DMS 273 treated with DMSO at 0.1 percent for 48 hours (cell line): ENCODE data around the gene FAM124A.
"Not testable (repeated sequence)": the region's sequence is repeated elsewhere in the genome, so short reads cannot be mapped to it uniquely, and the experiment has no call there.

Source experiments
- DNase-seq: peaks from one replicate; lab custom pipeline; 2025; lab: John Stamatoyannopoulos, UW

The FAM124A gene

DNA sequence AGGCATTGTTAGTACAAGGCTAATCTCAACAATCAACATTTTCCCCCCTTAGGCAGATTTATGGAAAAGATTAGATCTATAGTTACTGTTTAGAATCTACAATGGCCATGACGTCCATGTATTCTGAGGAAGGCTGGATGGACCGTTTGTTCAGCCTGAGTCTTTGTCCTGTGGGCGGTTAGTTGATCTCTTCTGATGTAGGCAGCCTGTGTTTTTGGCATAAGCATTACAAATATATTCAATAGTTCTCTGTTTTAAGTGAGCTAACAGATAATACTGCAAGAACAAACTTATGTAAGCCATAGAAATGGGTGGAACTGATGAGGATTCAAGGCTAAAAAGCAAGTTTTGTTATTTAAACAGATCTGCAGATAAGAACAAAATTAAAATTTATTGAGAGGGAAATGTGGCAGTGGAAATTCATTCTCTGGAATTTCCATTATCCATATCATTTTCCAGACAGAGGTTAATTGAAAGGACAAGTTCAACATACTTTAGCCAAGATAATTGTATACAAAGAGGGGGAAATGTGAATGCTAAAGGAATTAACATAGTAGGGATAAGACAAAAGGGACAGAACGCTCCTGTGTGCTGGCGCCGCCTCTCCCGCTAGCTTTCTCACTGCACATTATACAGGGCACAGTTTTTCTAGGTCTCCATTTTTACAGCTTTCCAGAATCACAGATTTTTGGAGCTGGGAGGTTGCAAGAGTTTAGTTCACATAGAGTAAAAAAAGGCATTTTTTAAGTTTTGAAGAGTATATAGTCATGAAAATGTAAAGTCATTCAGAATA is 48.6 kb downstream of the FAM124A start:
- no peak for DNase-seq

DNA sequence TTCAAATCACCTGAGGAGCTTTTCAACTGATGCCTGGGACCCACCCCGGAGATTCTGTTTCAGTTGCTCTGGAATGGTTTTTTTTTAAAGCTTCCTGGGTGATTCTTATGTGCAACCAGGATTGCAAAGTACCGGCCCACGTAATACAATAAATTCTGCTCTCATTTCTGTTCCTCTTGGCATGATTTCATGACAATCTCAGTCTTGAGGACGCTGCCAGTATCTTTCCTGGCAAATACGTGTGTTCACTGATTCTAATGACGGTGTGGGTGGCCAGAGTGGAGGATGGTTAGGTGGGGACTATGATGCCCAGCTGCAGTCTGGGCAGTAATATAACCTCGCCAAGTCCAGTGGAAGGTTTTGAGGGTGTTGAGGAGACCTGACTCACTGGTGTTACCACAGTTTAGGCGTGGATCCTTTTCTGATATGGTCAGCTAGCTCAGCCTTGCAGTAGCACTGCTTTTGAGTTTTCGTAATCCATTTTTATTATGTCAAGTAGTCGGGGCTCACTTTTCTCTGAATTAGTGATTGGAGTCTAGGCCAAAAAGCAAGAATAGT is 49.4 kb downstream of the FAM124A start:
- no peak for DNase-seq

DNA sequence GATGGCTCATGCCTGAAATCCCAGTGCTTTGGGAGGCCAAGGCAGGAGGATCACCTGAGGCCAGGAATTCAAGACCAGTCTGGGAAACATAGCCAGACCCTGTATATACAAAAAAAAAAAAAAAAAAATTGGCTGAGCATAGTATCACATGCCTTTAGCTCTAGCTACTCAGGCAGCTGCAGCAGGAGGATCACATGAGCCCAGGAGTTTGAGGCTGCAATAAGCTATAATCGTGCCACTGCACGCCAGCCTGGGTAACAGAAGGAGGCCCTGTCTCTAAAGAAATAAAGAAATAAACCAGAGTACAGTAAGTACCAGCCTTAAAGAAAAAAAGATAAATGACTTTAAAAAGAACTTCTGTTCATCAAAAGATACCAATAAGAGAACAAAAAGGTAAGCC is 52.9 kb downstream of the FAM124A start:
- no peak for DNase-seq

DNA sequence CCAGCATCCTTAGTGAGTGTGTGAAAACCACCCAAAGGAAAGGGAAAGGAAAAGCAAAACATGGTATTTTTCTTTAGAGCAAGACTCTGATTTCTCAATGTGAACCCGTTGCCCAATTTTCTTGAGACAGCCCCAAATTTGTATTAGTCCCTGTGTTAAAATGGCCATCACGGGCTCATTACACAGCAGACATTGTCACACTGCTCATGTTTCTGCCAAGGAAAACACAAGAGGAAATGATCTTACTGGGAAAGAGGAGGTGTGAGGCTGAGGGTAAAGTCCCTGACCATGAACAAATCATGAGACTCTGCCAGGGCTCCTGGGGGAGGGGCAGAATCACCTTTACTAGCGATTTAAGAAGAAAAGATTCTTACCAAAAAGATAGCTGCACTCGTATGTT is 54.4 kb downstream of the FAM124A start:
- no peak for DNase-seq

DNA sequence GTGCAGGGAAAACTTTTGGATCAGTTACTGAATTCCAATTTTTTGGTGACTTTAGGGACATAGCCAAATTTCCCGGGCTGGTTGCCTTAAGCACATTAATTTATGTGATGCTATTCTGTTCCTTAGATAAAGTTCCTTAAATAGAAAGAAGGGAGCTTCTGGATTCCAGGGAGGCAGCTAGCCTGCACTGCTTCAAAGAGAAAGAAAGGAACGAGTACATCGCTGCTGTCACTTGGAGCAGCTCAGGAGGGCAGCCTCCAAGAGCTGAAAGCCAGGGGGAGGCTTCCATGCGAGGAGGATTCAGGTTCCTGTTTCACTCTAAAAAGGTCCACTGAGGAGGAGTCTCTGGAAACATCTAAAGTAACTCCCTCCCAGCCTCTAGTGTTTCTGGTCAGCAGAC is 55.7 kb downstream of the FAM124A start:
- DNase-seq, result no peak

DNA sequence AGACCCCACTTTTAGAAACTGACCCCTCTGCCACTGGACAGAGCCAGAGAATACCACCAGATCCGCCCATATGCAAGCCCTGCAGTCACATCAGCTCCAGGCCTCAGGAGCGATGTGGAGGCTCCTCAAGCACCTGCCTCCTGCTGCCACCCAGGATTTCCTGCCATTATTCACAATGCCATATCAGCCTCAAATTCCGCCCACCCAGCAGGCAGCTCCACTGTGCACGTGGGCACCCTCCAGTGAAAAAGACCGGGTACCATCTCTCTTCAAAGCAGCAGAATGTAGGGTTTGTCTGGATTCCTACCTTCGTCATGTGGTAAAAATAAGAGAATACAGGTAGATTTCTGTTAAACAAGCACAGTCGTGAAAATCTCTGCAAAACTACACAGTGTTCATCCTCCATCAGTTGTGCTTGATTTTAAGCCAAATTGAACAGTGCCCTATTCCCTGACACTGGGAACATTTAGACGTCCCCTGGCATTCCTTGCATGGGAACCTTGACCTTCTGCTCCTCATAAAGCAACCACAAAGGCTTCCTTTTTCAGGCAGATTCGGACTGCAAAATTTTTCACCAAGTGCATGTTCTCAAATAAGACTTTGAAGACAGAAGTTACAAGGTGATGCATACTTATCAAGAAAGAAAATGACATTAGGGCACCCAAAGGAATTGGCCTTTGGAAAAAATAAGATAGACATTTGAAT is 56.4 kb downstream of the FAM124A start:
- no peak for DNase-seq

DNA sequence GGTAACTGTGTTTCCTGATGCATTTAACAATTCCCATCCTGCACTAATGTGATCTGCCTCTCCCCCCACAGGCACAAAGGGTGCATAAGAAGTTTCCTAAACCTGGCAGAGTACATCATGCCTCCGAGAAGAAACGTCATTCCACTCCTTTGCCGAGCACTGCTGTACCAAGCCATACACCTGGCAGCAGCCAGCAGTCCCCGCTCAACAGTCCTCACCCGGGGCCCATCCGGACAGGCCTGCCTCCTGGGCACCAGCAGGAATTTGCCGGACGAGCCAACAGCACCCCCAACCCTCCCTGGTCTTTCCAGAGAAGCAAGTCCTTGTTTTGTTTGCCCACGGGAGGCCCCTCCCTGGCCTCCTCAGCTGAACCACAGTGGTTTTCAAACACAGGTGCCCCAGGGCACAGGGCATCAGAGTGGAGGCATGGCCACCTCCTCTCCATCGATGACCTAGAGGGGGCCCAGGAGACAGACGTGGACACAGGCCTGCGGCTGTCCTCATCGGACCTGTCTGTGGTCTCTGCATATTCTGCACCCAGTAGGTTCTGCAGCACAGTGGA is 58.3 kb downstream of the FAM124A start:
- DNase-seq, result no peak

GRCh38 chr13:51282322-51282721 is 60.1 kb downstream of the FAM124A start:
- no peak for DNase-seq

DNA sequence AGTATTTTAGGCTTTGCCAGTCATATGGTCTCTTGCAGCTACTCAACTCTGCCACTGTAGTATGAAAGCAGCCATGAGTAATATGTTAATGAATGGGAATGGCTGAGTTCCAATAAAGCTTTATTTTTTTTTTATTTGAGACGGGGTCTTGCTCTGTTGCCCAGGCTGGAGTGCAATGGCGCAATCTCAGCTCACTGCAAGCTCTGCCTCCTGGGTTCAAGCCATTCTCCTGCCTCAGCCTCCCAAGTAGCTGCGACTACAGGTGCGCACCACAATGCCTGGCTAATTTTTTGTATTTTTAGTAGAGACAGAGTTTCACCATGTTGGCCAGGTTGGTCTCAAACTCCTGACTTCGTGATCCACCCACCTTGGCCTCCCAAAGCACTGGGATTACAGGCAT is 60.7 kb downstream of the FAM124A start:
- not testable (repeated sequence) for DNase-seq

DNA sequence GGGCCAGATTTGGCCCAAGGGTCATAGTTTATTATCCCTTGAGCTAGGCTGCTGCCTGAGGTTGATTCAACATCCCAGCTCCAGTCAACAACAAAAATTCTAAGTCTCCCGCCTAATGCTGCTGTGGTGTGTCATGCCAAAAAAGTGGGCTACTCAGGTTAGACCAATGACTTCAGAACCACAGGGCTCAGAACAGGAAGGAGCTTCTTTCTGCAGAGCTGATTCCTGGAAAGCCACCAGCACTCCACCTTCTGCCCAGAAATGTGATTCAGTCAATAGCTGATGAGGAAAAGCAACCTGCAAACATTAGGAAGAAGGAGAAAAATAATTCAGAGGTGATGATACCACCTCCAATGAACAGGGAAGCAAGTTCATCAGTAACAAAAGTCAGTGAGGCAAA is 61.2 kb downstream of the FAM124A start:
- DNase-seq, result no peak

DNA sequence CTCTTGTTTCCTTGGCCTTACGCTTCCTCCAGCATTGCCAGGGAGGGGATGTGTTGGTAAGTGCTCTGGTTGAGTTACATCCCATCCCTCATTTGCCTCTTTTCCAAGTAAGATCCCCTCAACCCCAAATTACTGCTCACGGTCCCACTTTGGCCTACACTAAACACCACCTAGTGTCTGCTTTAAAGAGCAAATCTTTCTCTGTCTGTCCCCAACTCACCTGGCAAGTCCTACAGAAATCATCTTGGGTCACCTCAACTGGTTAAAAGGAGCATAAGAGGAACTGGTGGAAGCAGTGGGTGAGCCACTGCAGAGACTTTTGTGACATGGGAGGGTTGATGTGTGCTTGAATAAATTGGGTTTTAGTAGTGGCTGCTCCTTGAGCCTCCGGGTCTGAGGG is 62.1 kb downstream of the FAM124A start:
- DNase-seq, result no peak

DNA sequence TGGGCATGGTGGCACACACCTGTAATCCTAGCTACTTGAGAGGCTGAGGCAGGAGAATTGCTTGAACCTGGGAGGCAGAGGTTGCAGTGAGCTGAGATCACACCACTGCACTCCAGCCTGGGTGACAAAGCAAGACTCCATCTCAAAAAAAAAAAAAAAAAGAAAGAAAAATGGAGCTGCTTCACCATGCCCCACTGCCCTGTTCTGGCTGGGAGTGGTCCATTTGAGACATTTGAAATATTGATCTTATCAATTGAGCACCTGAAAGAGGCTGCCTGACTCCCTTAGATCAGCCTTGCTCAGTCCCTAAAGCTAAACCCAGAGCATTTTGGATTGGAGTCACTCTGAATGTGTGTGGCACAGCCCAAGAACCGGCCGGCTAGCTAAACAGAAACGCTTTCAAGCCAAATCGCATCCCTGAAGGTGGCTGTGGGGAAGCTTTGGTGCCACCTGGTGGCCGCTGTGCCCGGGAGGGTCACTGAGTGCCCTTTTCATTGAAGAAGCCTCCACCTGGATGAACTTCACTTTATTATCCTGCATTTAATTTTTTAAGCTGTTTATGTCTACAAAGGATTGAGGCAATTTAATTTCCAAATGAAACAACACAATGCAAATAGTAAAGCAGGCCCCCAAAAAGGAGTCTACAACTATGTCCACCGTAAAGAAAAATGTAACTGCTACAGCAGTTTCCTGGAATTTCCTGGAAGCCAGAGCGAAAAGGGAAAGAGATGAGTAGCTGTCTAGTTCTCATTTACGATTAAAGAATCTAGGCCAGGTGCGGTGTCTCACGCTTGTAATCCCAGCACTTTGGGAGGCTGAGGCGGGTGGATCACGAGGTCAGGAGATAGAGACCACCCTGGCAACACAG is 64.2 kb downstream of the FAM124A start:
- no peak for DNase-seq

- no peak for DNase-seq
Measured at GRCh38 chr13:51287758-51288157, 65.6 kb downstream of the FAM124A start.

GRCh38 chr13:51288254-51288653 is 66.1 kb downstream of the FAM124A start:
- DNase-seq, result not testable (repeated sequence)

GRCh38 chr13:51291341-51291740 is 69.1 kb downstream of the FAM124A start:
- DNase-seq, result no peak

DNA sequence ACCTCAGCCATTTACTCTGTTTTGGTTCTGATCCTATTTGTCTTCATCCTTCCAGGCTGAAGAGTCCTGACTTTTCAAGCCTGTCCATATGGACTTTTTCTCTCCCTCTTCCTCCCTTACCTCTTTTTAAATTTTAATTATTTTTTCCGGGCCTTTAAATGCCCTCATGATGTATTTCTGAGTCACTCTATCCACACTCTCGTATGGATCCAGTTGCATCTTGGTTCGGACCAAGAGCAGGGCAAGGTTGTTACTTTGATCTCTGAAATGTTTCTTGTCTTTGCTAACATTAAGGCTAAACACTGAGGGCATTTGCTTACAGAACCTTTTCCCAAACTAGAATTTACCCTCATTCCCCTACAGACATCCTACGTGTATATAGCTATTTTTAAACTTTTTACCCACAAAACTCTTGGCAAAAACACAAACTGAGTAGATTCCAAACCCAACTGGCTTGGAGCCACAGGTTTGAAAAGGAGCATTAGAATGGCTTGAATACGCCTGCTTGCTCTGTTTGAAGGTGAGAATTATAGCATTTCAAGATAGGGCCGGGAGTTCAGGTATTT is 69.9 kb downstream of the FAM124A start:
- no peak for DNase-seq

DNA sequence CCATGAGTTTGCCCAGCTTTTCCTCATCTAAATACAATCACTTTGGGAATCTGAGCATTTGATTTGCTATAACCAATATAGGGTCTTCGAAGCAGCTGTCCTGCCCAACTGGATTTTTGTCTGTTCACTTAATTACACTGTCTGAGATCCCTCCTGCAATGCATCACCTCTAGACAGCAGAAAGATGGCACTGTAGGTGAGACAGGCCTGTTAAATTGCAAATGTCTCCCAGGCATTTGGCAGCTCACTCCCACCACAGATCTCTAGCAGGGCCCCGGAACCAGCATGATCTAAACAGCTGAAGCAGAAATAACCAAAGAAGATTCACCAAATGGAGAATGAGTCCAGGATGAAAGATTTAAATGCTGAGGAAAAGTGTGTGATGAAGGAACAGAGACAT is 75.4 kb downstream of the FAM124A start:
- no peak for DNase-seq

GRCh38 chr13:51298812-51299211 is 76.6 kb downstream of the FAM124A start:
- no peak for DNase-seq

DNA sequence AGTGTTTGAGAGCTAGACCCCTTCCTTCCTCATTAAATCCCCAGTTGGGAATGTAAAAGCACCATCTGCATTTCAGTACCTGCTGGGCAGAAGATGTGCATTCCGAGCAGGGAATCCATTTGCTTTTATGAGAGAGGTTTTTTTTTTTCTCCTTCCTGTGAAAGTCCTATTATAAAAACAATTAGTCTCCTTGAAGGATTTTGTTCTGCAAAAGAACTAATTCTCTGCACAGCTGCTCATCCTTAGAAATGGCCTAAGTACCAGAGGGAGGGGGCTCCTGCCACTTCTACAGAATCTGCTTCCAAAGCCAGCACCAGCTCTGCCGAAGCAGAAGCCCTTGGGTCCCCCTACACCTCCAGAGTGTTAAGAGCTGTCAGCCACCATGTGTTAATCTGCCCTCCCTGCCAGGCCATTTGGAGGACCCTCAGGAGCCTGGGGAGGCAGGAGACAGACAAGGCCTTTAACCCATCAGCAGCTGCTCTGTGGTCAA is 80.9 kb downstream of the FAM124A start:
- no peak for DNase-seq

- no peak for DNase-seq
Measured at GRCh38 chr13:51303882-51304281, 81.7 kb downstream of the FAM124A start.

- no peak for DNase-seq
Measured at GRCh38 chr13:51305271-51305967, 83.2 kb downstream of the FAM124A start.
